ENCODE results near the gene HOXB2.

Gene HOXB2

GRCh38 chr17:48499248-48499647, 45.7 kb downstream of the HOXB2 start:
- H2AFZ ChIP-seq (ENCODE audit: low read depth, low read length, severe bottlenecking) = no peak overlapping the region
- no peak overlapping the region for H3K9ac ChIP-seq (ENCODE audit: low read length)
- no peaks in the 10 kb centered on the region for H3K79me2 ChIP-seq (ENCODE audit: insufficient read depth, low read length)
- TF ChIP-seq EZH2phosphoT487 (conservative IDR thresholded peaks at IDR 0.05; ENCODE audit: low read length) (no peak), CTCF (IDR thresholded peaks at IDR 0.05; ENCODE audit: insufficient read depth, low read length, poor library complexity, severe bottlenecking) (no peak)
- no peak overlapping the region for H3K27ac ChIP-seq (ENCODE audit: low read depth, low read length)
- no peaks in the 10 kb centered on the region for H3K9me2 ChIP-seq (replicated peaks; ENCODE audit: insufficient read depth, low read length)
- no peaks in the 10 kb centered on the region for H4K20me1 ChIP-seq (ENCODE audit: low read depth, low read length)
- H3K9me3 ChIP-seq (ENCODE audit: insufficient read depth, low read length) = no peaks in the 10 kb centered on the region
- no peaks in the 10 kb centered on the region for H3F3A ChIP-seq (ENCODE audit: insufficient read depth)
- H3K4me2 ChIP-seq (ENCODE audit: low read depth, low read length, poor library complexity, severe bottlenecking) = no peak overlapping the region
- H3K4me3 ChIP-seq (ENCODE audit: insufficient read depth, low read length, poor library complexity, severe bottlenecking) = no peak overlapping the region
- no peaks in the 10 kb centered on the region for H3K36me3 ChIP-seq (ENCODE audit: low read length)
- no peaks in the 10 kb centered on the region for H3K27me3 ChIP-seq (ENCODE audit: low read length)

GRCh38 chr17:48498164-48498850, 46.6 kb downstream of the HOXB2 start:
- no peaks in the 10 kb centered on the region for H3K27me3 ChIP-seq (ENCODE audit: low read length)
- H3K4me2 ChIP-seq (ENCODE audit: low read depth, low read length, poor library complexity, severe bottlenecking) = no peak overlapping the region
- no peaks in the 10 kb centered on the region for H3F3A ChIP-seq (ENCODE audit: insufficient read depth)
- TF ChIP-seq EZH2phosphoT487 (conservative IDR thresholded peaks at IDR 0.05; ENCODE audit: low read length) (no peak), CTCF (IDR thresholded peaks at IDR 0.05; ENCODE audit: insufficient read depth, low read length, poor library complexity, severe bottlenecking) (no peak)
- no peak overlapping the region for H2AFZ ChIP-seq (ENCODE audit: low read depth, low read length, severe bottlenecking)
- no peaks in the 10 kb centered on the region for H3K9me2 ChIP-seq (replicated peaks; ENCODE audit: insufficient read depth, low read length)
- no peak overlapping the region for H3K4me3 ChIP-seq (ENCODE audit: insufficient read depth, low read length, poor library complexity, severe bottlenecking)
- H3K9me3 ChIP-seq (ENCODE audit: insufficient read depth, low read length) = no peaks in the 10 kb centered on the region
- no peak overlapping the region for H3K9ac ChIP-seq (ENCODE audit: low read length)
- H3K27ac ChIP-seq (ENCODE audit: low read depth, low read length) = no peak overlapping the region
- H4K20me1 ChIP-seq (ENCODE audit: low read depth, low read length) = no peaks in the 10 kb centered on the region
- H3K79me2 ChIP-seq (ENCODE audit: insufficient read depth, low read length) = no peaks in the 10 kb centered on the region
- H3K36me3 ChIP-seq (ENCODE audit: low read length) = no peaks in the 10 kb centered on the region

- no peaks in the 10 kb centered on the region for H3K36me3 ChIP-seq (ENCODE audit: low read length)
- TF ChIP-seq EZH2phosphoT487 (conservative IDR thresholded peaks at IDR 0.05; ENCODE audit: low read length) = no peak
- no peak for TF ChIP-seq CTCF (IDR thresholded peaks at IDR 0.05; ENCODE audit: insufficient read depth, low read length, poor library complexity, severe bottlenecking)
- no peaks in the 10 kb centered on the region for H3K9me2 ChIP-seq (replicated peaks; ENCODE audit: insufficient read depth, low read length)
- H3K79me2 ChIP-seq (ENCODE audit: insufficient read depth, low read length) = no peaks in the 10 kb centered on the region
- H3K4me2 ChIP-seq (ENCODE audit: low read depth, low read length, poor library complexity, severe bottlenecking) = no peak overlapping the region
- H3K4me3 ChIP-seq (ENCODE audit: insufficient read depth, low read length, poor library complexity, severe bottlenecking) = no peak overlapping the region
- H3K9ac ChIP-seq (ENCODE audit: low read length) = no peak overlapping the region
- H3K27me3 ChIP-seq (ENCODE audit: low read length) = no peaks in the 10 kb centered on the region
- no peaks in the 10 kb centered on the region for H4K20me1 ChIP-seq (ENCODE audit: low read depth, low read length)
- no peaks in the 10 kb centered on the region for H3F3A ChIP-seq (ENCODE audit: insufficient read depth)
- H3K27ac ChIP-seq (ENCODE audit: low read depth, low read length) = no peak overlapping the region
- no peak overlapping the region for H2AFZ ChIP-seq (ENCODE audit: low read depth, low read length, severe bottlenecking)
- H3K9me3 ChIP-seq (ENCODE audit: insufficient read depth, low read length) = no peaks in the 10 kb centered on the region
Observed at GRCh38 chr17:48497103-48497502, 47.8 kb downstream of the HOXB2 start.

Measured in SU-DHL-6 (cell line).